Breast epithelium (tissue), 3 donors: ENCODE measurements around the gene PRDM16.

Experiments used
- POLR2A ChIP-seq: fragments of 450-650 bp; IDR thresholded peaks from one replicate; pipeline ENCODE4 v1.6.1; 2016; ENCODE audit warnings: antibody characterized with exemption, mild to moderate bottlenecking, moderate library complexity
- POLR2AphosphoS5 ChIP-seq, 3 donors: sonication (generic); formaldehyde crosslinking; IDR thresholded peaks; one replicate each; pipeline ENCODE4 v1.6.1; 2017; ENCODE audit warnings: antibody characterized with exemption in 3 of 3
- TF ChIP-seq, protein P1 (sequence below), 3 donors: fragments of 450-650 bp; IDR thresholded peaks; one replicate each; pipeline ENCODE4 v1.5.1; 2016 to 2017; ENCODE audit warnings: antibody characterized with exemption in 3 of 3, mild to moderate bottlenecking in 3 of 3, moderate library complexity in 3 of 3

DNA sequence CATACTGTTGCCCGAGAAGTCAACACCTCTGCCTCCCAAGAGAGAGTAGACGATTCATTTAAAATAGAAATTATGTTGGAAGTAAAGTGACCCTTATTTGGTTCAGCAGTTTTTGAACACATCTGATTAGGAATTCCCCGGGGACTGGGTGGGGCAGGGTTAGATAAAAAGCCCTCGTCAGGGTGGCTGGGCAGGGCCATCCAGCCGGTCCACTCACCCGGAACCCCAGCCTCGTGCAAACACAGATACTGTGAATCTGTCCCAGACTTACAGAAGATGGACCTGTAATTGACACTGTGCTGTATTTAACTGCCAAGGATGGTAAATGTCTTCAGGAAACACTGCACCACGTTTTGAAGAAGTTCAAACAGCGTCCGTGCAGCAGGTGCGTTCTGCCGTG lies 63.7 kb downstream of the PRDM16 start:
- TF ChIP-seq, protein P1, sequence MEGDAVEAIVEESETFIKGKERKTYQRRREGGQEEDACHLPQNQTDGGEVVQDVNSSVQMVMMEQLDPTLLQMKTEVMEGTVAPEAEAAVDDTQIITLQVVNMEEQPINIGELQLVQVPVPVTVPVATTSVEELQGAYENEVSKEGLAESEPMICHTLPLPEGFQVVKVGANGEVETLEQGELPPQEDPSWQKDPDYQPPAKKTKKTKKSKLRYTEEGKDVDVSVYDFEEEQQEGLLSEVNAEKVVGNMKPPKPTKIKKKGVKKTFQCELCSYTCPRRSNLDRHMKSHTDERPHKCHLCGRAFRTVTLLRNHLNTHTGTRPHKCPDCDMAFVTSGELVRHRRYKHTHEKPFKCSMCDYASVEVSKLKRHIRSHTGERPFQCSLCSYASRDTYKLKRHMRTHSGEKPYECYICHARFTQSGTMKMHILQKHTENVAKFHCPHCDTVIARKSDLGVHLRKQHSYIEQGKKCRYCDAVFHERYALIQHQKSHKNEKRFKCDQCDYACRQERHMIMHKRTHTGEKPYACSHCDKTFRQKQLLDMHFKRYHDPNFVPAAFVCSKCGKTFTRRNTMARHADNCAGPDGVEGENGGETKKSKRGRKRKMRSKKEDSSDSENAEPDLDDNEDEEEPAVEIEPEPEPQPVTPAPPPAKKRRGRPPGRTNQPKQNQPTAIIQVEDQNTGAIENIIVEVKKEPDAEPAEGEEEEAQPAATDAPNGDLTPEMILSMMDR (IDR thresholded peaks at IDR 0.05): no peak
- TF ChIP-seq POLR2AphosphoS5 (IDR thresholded peaks at IDR 0.05): no peak
- no peak for TF ChIP-seq POLR2A
